Naive thymus-derived CD4-positive, alpha-beta T cell (primary cell): ENCODE results near the gene PDSS2. TPM values are rescaled to one million over a fixed set of nuclear protein-coding genes. Genes with fewer than 3 reads are reported as not detected.
"Not testable (repeated sequence)": the region's sequence is repeated elsewhere in the genome, so short reads cannot be mapped to it uniquely, and the experiment has no call there.

Experiments
- ATAC-seq: fragments of 150-1000 bp; cut with Tn5 transposase; 2 replicates; pipeline ENCODE4 v1.10.0; 2021; ENCODE audit warnings: mild to moderate bottlenecking, moderate library complexity
- CTCF ChIA-PET: fragments of 350-600 bp; sonication (Branson Sonifier 250); formaldehyde crosslinking; loops from one replicate; lab custom pipeline; 2021; ENCODE audit warnings: antibody characterized with exemption; lab: Charles Lee
- POLR2A ChIA-PET: fragments of 350-600 bp; sonication (Branson Sonifier 250); formaldehyde crosslinking; loops from one replicate; lab custom pipeline; 2021; ENCODE audit warnings: antibody characterized with exemption, inconsistent platforms; lab: Charles Lee
- DNase-seq, 9 donors: peaks; one replicate each; pipeline versions ENCODE4 v3.0.0 to v3.0.0-alpha.2; 2020 to 2022; ENCODE audit warnings: mixed read lengths in 1 of 9
- H3K27ac ChIP-seq: one replicate; pipeline ENCODE4 v1.7.0; 2013; ENCODE audit warnings: mild to moderate bottlenecking, low read depth, low read length, moderate library complexity
- H3K27me3 ChIP-seq, 2 donors: one replicate each; pipeline ENCODE4 v1.7.0; 2013; ENCODE audit warnings: low read length in 2 of 2, mild to moderate bottlenecking in 2 of 2, moderate library complexity in 2 of 2; ENCODE audit not compliant: control insufficient read depth in 2 of 2, insufficient read depth in 2 of 2
- H3K36me3 ChIP-seq, 3 experiments: 1 replicate in 2 of 3; 2 replicates in 1 of 3; pipeline ENCODE4 v1.7.0; 2013; ENCODE audit warnings: low read length in 3 of 3, mild to moderate bottlenecking in 3 of 3, moderate library complexity in 1 of 3; ENCODE audit not compliant: insufficient read depth in 3 of 3, control insufficient read depth in 2 of 3
- H3K4me1 ChIP-seq, 2 donors: one replicate each; pipeline ENCODE4 v1.7.0; 2013; ENCODE audit warnings: low read length in 2 of 2, mild to moderate bottlenecking in 2 of 2, moderate library complexity in 1 of 2; ENCODE audit not compliant: control insufficient read depth in 2 of 2, insufficient read depth in 2 of 2
- H3K4me3 ChIP-seq: 2 replicates; pipeline ENCODE4 v1.7.0; 2013; ENCODE audit warnings: mild to moderate bottlenecking, low read length
- H3K9me3 ChIP-seq, 3 experiments: 1 replicate in 2 of 3; 2 replicates in 1 of 3; pipeline ENCODE4 v1.7.0; 2013; ENCODE audit warnings: low read length in 3 of 3; ENCODE audit not compliant: control insufficient read depth in 2 of 3
- H3K27ac Mint-ChIP-seq, 9 donors: one replicate each; pipeline ENCODE4 v1.8.0; 2020 to 2022; ENCODE audit warnings: mixed read lengths in 9 of 9, mild to moderate bottlenecking in 8 of 9, moderate library complexity in 5 of 9, inconsistent platforms in 2 of 9
- H3K27me3 Mint-ChIP-seq, 5 donors: one replicate each; pipeline ENCODE4 v1.8.0; 2021 to 2022; ENCODE audit warnings: mixed read lengths in 5 of 5, mild to moderate bottlenecking in 1 of 5
- H3K36me3 Mint-ChIP-seq, 5 donors: one replicate each; pipeline ENCODE4 v1.8.0; 2020 to 2022; ENCODE audit warnings: mixed read lengths in 5 of 5, mild to moderate bottlenecking in 3 of 5, inconsistent platforms in 1 of 5
- H3K4me1 Mint-ChIP-seq, 7 donors: one replicate each; pipeline ENCODE4 v1.8.0; 2020 to 2022; ENCODE audit warnings: mixed read lengths in 7 of 7, mild to moderate bottlenecking in 3 of 7, inconsistent platforms in 1 of 7
- H3K4me3 Mint-ChIP-seq, 10 donors: one replicate each; pipeline ENCODE4 v1.8.0; 2020 to 2022; ENCODE audit warnings: mild to moderate bottlenecking in 10 of 10, mixed read lengths in 10 of 10, moderate library complexity in 6 of 10, inconsistent platforms in 2 of 10
- H3K9me3 Mint-ChIP-seq, 11 donors: one replicate each; pipeline ENCODE4 v1.8.0; 2020 to 2022; ENCODE audit warnings: mixed read lengths in 11 of 11, mild to moderate bottlenecking in 4 of 11, inconsistent platforms in 1 of 11, moderate library complexity in 1 of 11
- intact Hi-C, 2 donors: fragments of 100-400 bp; cut with micrococcal nuclease; formaldehyde crosslinking; loops; one replicate each; pipeline ENCODE4 v1.15.1; 2023
- polyA plus RNA-seq, 2 donors: library from polyadenylated mRNA; unstranded; fragments of 300-500 nt; fragmentation: Illumina TruSeq; gene quantifications; one replicate each; pipeline ENCODE4 v1.2.3, GENCODE V29; 2021
- total RNA-seq, 6 experiments: library from RNA in 5 of 6; stranded (reverse) in 5 of 6; gene quantifications; 1 replicate in 5 of 6; 2 replicates in 1 of 6; pipeline ENCODE4 v1.2.3 and lab custom pipeline; 2021 to 2026

PDSS2 gene
- total and polyA plus RNA-seq, 7 experiments from 2014 or later, result 12.0 to 16.6 (median 12.4) TPM

GRCh38 chr6:107475826-107476225 lies 16.5 kb upstream of the PDSS2 start:
- not testable (repeated sequence) for H3K27ac ChIP-seq

GRCh38 chr6:107475360-107475759 lies 16.0 kb upstream of the PDSS2 start:
- H3K4me3 Mint-ChIP-seq, H3K9me3 Mint-ChIP-seq, POLR2A ChIA-PET, H3K9me3 ChIP-seq, CTCF ChIA-PET, ATAC-seq, H3K27ac ChIP-seq, H3K4me3 ChIP-seq, H3K4me1 ChIP-seq, H3K36me3 ChIP-seq, H3K36me3 Mint-ChIP-seq, H3K4me1 Mint-ChIP-seq, H3K27ac Mint-ChIP-seq, DNase-seq, intact Hi-C loops, H3K27me3 ChIP-seq: not testable (repeated sequence)
- H3K27me3 Mint-ChIP-seq, result peaks cover 22 to 46% (median 24%) of the 10 kb centered on the region in 5 donors

More at GRCh38 chr6:107475826-107476225, 16.5 kb upstream of the PDSS2 start:
- intact Hi-C loops, H3K9me3 ChIP-seq, H3K4me1 Mint-ChIP-seq, H3K4me3 ChIP-seq, POLR2A ChIA-PET, H3K9me3 Mint-ChIP-seq, H3K27ac Mint-ChIP-seq, H3K27me3 ChIP-seq, ATAC-seq, H3K4me3 Mint-ChIP-seq, H3K36me3 ChIP-seq, CTCF ChIA-PET, DNase-seq, H3K36me3 Mint-ChIP-seq, H3K4me1 ChIP-seq: not testable (repeated sequence)
- H3K27me3 Mint-ChIP-seq, result peaks cover 25 to 47% (median 26%) of the 10 kb centered on the region in 5 donors

- no peaks in the 10 kb centered on the region for H3K4me1 Mint-ChIP-seq
- no peak for ATAC-seq
- peaks cover 16 to 45% (median 25%) of the 10 kb centered on the region in 5 donors for H3K27me3 Mint-ChIP-seq
- no peaks in the 10 kb centered on the region for H3K9me3 Mint-ChIP-seq
- Histone ChIP-seq H3K4me3 (no peak overlapping the region), H3K27ac (no peak overlapping the region), H3K27me3 (peaks cover 0 to 3% of the 10 kb centered on the region in 2 donors), H3K4me1 (no peaks in the 10 kb centered on the region), H3K9me3 (no peaks in the 10 kb centered on the region), H3K36me3 (no peaks in the 10 kb centered on the region)
- no peak overlapping the region for H3K27ac Mint-ChIP-seq
- POLR2A ChIA-PET, result no interaction called here
- intact Hi-C loops, result no loop called here
- no peaks in the 10 kb centered on the region for H3K36me3 Mint-ChIP-seq
- CTCF ChIA-PET, result no interaction called here
- no peak for DNase-seq
- no peak overlapping the region for H3K4me3 Mint-ChIP-seq
Measured at GRCh38 chr6:107473660-107474059, 14.3 kb upstream of the PDSS2 start.

GRCh38 chr6:107470364-107470763 lies 11.0 kb upstream of the PDSS2 start:
- H3K9me3 Mint-ChIP-seq, result no peaks in the 10 kb centered on the region
- ATAC-seq, result no peak
- Histone ChIP-seq H3K9me3 (no peaks in the 10 kb centered on the region), H3K27ac (no peak overlapping the region), H3K36me3 (no peaks in the 10 kb centered on the region), H3K4me1 (no peaks in the 10 kb centered on the region), H3K4me3 (no peak overlapping the region), H3K27me3 (peaks cover 0 to 3% of the 10 kb centered on the region in 2 donors)
- H3K4me1 Mint-ChIP-seq, result no peaks in the 10 kb centered on the region
- no peaks in the 10 kb centered on the region for H3K36me3 Mint-ChIP-seq
- ChIA-PET POLR2A (no interaction called here), CTCF (interaction anchor here (1.1 kb wide), 1 partner anchor 11 kb away, joined by 3 read pairs; the partner anchor contains the start of gene PDSS2)
- intact Hi-C loops, result no loop called here
- H3K27ac Mint-ChIP-seq, result no peak overlapping the region
- H3K4me3 Mint-ChIP-seq, result no peak overlapping the region
- H3K27me3 Mint-ChIP-seq, result peaks cover 19 to 52% (median 33%) of the 10 kb centered on the region in 5 donors
- no peak for DNase-seq

GRCh38 chr6:107466062-107466461 lies 6.7 kb upstream of the PDSS2 start:
- no peaks in the 10 kb centered on the region for H3K4me1 Mint-ChIP-seq
- ATAC-seq (no peak), DNase-seq (no peak)
- intact Hi-C loops, result no loop called here
- H3K36me3 Mint-ChIP-seq, result no peaks in the 10 kb centered on the region
- ChIA-PET POLR2A (no interaction called here), CTCF (no interaction called here)
- H3K36me3 ChIP-seq, result no peaks in the 10 kb centered on the region
- peaks cover 10 to 38% (median 16%) of the 10 kb centered on the region in 5 donors for H3K27me3 Mint-ChIP-seq
- no peak overlapping the region for H3K4me3 Mint-ChIP-seq
- H3K4me3 ChIP-seq, result no peak overlapping the region
- peaks cover 0 to 3% of the 10 kb centered on the region in 2 donors for H3K27me3 ChIP-seq
- H3K27ac ChIP-seq, result no peak overlapping the region
- no peaks in the 10 kb centered on the region for H3K4me1 ChIP-seq
- H3K9me3 Mint-ChIP-seq, result no peaks in the 10 kb centered on the region
- no peaks in the 10 kb centered on the region for H3K9me3 ChIP-seq
- H3K27ac Mint-ChIP-seq, result no peak overlapping the region

GRCh38 chr6:107460083-107460631 lies 793 bp upstream of the PDSS2 start:
- Mint-ChIP-seq H3K9me3 (no peaks in the 10 kb centered on the region), H3K4me3 (peak overlapping the region; percentile 87 to 99 (median 96)), H3K4me1 (peaks cover 10 to 36% (median 31%) of the 10 kb centered on the region in 7 donors), H3K27ac (peak overlapping the region; percentile 92 to 99 (median 96)), H3K27me3 (peaks cover 0 to 7% (median 0%) of the 10 kb centered on the region in 5 donors), H3K36me3 (peaks cover 0 to 3% (median 2%) of the 10 kb centered on the region in 5 donors)
- no peak for ATAC-seq
- no peaks in the 10 kb centered on the region for H3K9me3 ChIP-seq
- H3K27me3 ChIP-seq, result no peaks in the 10 kb centered on the region
- intact Hi-C loops, result no loop called here
- H3K4me1 ChIP-seq, result peaks cover 5% of the 10 kb centered on the region in 2 donors
- H3K4me3 ChIP-seq, result peak overlapping the region; percentile 95
- ChIA-PET POLR2A (interaction anchor here (1.0 to 2.2 kb wide), 4 partner anchors 8 to 432 kb away, joined by 3 to 10 read pairs (median 4); partner anchors contain the start of genes MTRES1 and SOBP), CTCF (interaction anchor here (1.0 kb wide), 1 partner anchor 11 kb away, joined by 3 read pairs; no protein-coding TSS in a partner anchor)
- DNase-seq, result peak in 1 of 9 donors; percentile 1
- H3K27ac ChIP-seq, result peak overlapping the region; percentile 75
- peaks cover 0 to 6% (median 0%) of the 10 kb centered on the region in 3 experiments for H3K36me3 ChIP-seq
